Dendritic cell treated with granulocyte-macrophage colony-stimulating factor and Interleukin-4, amounts not matched to agents 40 ng/mL and 50 ng/mL, for 4 days (primary cell): Measurements from ENCODE around the gene MYO9A.

Experiments used
- H3K27ac Mint-ChIP-seq: one replicate; pipeline ENCODE4 v1.8.0; 2022; ENCODE audit warnings: mild to moderate bottlenecking, mixed read lengths
- H3K27me3 Mint-ChIP-seq: one replicate; pipeline ENCODE4 v1.8.0; 2022; ENCODE audit warnings: mild to moderate bottlenecking, mixed read lengths
- H3K36me3 Mint-ChIP-seq: one replicate; pipeline ENCODE4 v1.8.0; 2022; ENCODE audit warnings: low read depth, mixed read lengths
- H3K4me1 Mint-ChIP-seq: one replicate; pipeline ENCODE4 v1.8.0; 2022; ENCODE audit warnings: low read depth, mixed read lengths
- H3K4me3 Mint-ChIP-seq: one replicate; pipeline ENCODE4 v1.8.0; 2022; ENCODE audit warnings: mild to moderate bottlenecking, moderate library complexity, mixed read lengths
- H3K9me3 Mint-ChIP-seq: one replicate; pipeline ENCODE4 v1.8.0; 2022; ENCODE audit warnings: mixed read lengths
- intact Hi-C: fragments of 100-400 bp; cut with micrococcal nuclease; formaldehyde crosslinking; loops from one replicate; pipeline ENCODE4 v1.15.0; 2022

The MYO9A gene

DNA sequence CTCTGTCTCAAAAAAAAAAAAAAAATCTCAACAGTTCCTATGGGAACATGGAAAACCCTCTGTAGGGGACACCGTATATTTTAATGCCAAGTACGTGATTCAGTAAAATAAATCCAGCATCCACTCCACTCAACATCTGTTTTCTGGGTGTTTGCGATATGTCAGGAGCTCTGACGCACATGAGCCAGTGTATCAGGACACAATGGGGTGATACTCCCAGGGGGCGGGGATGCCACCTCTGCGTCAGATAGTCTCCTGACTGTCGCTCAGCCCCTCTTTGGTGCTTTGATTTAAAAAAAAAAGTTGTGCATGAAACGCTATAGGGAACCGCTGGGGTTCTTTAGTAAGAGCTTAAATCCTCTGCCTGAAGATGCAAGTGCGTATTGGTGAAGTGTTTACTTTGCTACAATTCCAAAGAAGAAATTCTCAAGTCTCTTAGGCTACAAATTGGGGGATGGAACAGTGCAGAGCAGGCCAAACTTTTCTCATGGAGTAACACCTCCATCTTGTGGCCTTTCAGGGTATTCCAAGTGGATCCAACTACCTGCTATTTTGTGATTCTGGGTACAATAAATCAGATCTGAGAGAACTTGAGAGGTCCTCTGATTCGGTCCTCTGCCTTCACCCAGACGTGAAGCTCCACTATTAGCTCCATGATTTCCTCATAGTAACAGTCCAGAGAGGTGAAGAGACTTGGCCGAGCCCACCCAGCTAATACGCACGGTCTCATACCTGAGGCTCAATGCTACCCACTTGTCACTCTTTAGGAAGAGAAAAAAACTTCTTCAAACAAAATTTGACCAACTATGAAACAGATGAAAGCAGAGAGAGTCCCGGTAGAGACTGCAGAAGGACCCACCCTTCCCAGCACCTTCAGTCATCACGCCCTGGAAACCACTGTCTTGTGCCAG is 316.9 kb downstream of the MYO9A start:
- no peak overlapping the region for H3K4me3 Mint-ChIP-seq
- intact Hi-C loops: loop anchor here (2.0 kb wide), 1 partner anchor 56 kb away; no protein-coding TSS in a partner anchor
- no peaks in the 10 kb centered on the region for H3K4me1 Mint-ChIP-seq
- no peaks in the 10 kb centered on the region for H3K9me3 Mint-ChIP-seq
- no peak overlapping the region for H3K27ac Mint-ChIP-seq
- H3K27me3 Mint-ChIP-seq: peaks cover 10% of the 10 kb centered on the region
- H3K36me3 Mint-ChIP-seq: no peaks in the 10 kb centered on the region

DNA sequence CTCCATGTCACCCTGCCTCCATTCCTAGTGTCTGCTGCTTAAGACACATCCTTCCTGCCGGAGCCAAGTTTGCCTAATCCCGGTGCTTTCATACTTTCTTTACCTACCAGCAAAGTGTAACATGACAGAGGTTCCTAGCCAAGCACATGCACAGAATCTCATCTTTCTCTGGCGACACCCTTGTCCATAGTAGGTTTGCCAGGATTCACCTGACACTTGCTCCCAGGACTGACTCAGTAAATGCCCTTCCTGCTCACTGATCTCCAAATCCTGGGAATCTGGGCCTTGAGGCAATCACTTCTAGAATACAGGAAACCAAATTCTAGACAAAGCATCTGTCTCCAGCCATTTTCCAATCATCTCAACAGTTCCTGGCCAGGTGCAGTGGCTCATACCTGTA is 317.8 kb downstream of the MYO9A start:
- Mint-ChIP-seq H3K4me3 (no peak overlapping the region), H3K4me1 (no peaks in the 10 kb centered on the region), H3K36me3 (no peaks in the 10 kb centered on the region), H3K27me3 (peaks cover 10% of the 10 kb centered on the region), H3K9me3 (no peaks in the 10 kb centered on the region), H3K27ac (no peak overlapping the region)
- intact Hi-C loops: loop anchor here (2.0 kb wide), 1 partner anchor 55 kb away; no protein-coding TSS in a partner anchor

DNA sequence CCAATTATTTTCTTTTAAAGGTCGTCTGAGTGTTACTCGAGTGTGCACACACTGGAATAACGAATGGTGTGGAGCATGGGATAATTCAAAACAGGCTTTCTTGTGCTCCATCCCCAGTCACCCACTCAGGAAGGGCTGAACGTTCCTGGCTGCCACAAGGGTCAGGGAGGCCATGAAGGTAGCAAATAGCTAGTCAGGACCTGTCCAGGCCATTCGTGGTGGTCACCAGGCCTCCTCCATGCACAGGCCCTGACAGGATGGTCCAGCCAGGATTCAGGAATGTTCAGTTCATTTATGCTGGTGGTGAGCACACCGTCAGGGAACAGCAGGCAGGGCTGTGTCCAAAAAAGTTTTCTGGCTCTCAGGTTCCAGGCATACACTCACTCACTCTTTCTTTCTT is 319.3 kb downstream of the MYO9A start:
- H3K4me3 Mint-ChIP-seq: no peak overlapping the region
- no peaks in the 10 kb centered on the region for H3K9me3 Mint-ChIP-seq
- H3K27me3 Mint-ChIP-seq: peaks cover 9% of the 10 kb centered on the region
- H3K36me3 Mint-ChIP-seq: no peaks in the 10 kb centered on the region
- no peak overlapping the region for H3K27ac Mint-ChIP-seq
- no peaks in the 10 kb centered on the region for H3K4me1 Mint-ChIP-seq
- intact Hi-C loops: no loop called here

DNA sequence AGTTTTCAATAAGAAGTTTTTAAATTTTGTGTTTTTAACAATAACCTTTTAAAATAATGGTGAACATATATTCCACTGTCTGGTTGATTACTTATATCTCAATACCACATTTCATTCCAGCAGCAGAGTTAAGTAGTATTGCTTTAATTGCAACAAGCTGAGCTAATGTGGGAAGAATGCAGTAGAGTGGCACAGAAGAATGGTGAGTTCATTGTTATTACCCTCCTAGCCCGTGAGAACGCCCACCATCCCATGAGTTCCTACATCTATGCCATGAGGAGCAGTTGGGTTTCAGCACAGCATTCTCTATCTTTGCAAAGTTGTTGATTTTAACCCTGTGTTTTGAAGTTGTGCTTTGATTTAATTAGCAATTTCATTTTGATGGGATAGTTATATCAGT is 325.4 kb downstream of the MYO9A start:
- peaks cover 8% of the 10 kb centered on the region for H3K27me3 Mint-ChIP-seq
- no peak overlapping the region for H3K27ac Mint-ChIP-seq
- H3K9me3 Mint-ChIP-seq: no peaks in the 10 kb centered on the region
- no peaks in the 10 kb centered on the region for H3K4me1 Mint-ChIP-seq
- no peaks in the 10 kb centered on the region for H3K36me3 Mint-ChIP-seq
- no peak overlapping the region for H3K4me3 Mint-ChIP-seq
- intact Hi-C loops: no loop called here

DNA sequence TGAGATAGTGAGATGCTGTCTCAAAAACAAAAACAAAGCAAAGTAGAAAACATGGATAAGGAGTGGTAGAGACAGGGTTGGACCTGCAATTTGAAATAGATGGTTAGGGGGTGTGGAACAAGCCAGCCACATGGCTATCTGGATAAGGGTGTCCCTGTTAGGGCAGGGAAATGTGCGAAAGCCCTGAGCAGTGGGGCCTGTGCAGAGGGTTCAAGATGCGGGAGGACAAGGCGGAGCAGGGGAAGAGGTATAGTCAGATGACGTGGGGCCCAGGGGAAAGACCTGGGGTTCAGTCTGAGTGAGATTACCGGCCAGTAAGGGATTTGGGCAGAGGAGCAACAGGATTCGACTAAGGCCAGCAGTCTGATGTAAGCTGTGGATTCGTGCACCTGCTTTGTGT is 326.0 kb downstream of the MYO9A start:
- intact Hi-C loops: no loop called here
- Mint-ChIP-seq H3K9me3 (no peaks in the 10 kb centered on the region), H3K27me3 (peaks cover 8% of the 10 kb centered on the region), H3K36me3 (no peaks in the 10 kb centered on the region), H3K4me3 (no peak overlapping the region), H3K4me1 (no peaks in the 10 kb centered on the region), H3K27ac (no peak overlapping the region)

DNA sequence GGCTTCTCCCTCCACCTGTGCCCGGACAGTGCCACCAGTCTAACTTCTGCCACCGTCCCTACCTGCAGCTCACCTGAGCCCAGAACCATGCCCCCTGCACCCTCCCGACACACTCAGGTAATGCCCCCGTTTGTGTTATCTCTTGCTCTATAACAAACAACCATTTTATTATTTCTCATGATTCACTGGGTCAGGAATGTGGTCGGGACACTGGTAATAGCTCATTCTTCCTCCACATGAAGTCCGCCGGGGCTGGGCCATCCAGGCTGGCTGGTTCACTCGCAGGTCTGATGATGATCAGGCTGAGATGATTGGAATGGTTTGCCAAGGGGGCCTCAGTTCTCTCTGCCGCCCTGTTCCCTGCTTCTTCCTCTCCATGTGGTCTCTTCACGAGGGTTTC is 327.9 kb downstream of the MYO9A start:
- no peak overlapping the region for H3K27ac Mint-ChIP-seq
- intact Hi-C loops: no loop called here
- H3K9me3 Mint-ChIP-seq: no peaks in the 10 kb centered on the region
- H3K27me3 Mint-ChIP-seq: peaks cover 6% of the 10 kb centered on the region
- no peaks in the 10 kb centered on the region for H3K36me3 Mint-ChIP-seq
- no peaks in the 10 kb centered on the region for H3K4me1 Mint-ChIP-seq
- no peak overlapping the region for H3K4me3 Mint-ChIP-seq

DNA sequence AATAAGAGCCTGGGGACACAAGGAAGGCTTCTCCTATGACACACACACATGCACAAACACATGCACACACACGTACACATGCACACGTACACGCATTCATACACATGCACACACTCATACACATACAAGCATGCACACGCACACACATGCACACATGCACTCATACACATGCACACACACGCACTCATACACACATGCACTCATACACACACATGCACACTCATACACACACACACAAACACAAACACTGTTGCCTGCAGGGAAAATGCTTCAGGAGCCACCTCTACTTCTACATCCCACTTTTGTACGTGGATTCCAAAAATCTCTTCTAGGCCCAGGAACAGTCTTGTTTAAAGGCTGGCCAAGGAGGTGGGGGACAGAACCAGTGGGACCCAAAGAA is 328.3 kb downstream of the MYO9A start:
- Mint-ChIP-seq H3K9me3 (no peaks in the 10 kb centered on the region), H3K27ac (no peak overlapping the region), H3K36me3 (no peaks in the 10 kb centered on the region), H3K27me3 (peaks cover 6% of the 10 kb centered on the region), H3K4me1 (no peaks in the 10 kb centered on the region), H3K4me3 (no peak overlapping the region)
- intact Hi-C loops: no loop called here

DNA sequence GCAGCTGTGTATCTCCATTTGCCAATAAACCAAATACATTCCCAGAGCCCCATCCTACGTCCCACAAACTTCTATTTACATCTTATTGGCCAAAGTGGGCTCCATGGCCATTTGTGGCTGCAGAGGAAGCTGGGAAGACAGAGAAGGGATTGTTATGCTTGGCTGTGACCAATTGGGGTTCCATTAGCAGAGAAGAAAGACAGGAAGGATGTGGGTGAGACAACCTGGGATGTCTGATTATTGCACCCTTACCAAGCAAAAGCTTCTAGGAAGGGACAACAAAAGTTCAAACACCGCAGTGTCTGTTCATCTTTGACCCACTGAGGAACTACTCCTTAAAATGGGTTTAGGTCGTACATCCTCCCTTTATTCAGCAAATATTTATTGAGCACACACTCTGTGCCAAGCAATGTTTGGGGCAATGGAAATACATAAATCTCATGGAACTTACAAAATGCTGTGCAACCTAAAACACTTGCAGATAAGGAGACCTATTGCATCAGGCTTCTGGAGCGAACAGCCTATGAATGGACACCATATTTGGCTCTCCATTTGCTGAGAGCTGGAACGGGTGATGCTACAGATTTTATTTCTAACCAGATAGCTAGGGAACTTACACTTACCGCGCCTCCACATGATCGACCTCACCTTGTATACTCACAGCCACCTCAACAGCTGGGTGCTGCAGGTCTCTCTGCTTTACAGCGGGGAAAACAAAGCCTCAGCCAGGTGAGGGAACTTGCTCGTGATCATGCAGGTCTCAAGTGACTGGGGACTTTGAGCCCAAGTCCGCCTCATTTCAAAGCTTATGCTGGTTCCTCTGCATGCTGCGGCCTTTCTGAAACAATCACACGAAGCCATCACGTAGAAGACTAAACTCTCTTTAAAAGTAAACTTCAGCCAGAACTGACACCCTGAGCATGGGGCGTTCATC is 329.0 kb downstream of the MYO9A start:
- no peaks in the 10 kb centered on the region for H3K36me3 Mint-ChIP-seq
- no peaks in the 10 kb centered on the region for H3K9me3 Mint-ChIP-seq
- no peak overlapping the region for H3K27ac Mint-ChIP-seq
- intact Hi-C loops: no loop called here
- no peak overlapping the region for H3K4me3 Mint-ChIP-seq
- peaks cover 6% of the 10 kb centered on the region for H3K27me3 Mint-ChIP-seq
- no peaks in the 10 kb centered on the region for H3K4me1 Mint-ChIP-seq

DNA sequence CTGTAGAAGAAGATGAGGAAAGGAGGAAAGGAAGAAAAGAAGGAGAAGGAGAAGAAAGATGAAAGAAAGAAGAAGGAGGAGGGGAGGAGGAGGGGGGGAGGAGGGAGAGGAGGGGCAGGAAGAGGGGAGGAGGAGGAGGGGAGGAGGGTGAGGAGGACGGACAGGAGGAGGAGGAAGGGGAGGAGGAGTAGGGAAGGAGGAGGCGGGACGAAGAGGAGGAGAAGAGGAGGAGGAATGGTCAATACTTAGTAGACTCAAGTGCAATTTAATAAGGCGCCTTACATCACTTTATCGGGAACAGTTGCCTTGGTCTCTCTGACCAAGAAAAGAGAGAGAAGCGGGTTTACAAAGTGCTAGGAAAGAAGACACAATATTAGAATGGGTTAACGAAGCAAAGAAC is 331.3 kb downstream of the MYO9A start:
- intact Hi-C loops: no loop called here
- Mint-ChIP-seq H3K36me3 (no peaks in the 10 kb centered on the region), H3K4me3 (no peak overlapping the region), H3K4me1 (no peaks in the 10 kb centered on the region), H3K27me3 (peaks cover 3% of the 10 kb centered on the region), H3K27ac (no peak overlapping the region), H3K9me3 (no peaks in the 10 kb centered on the region)

DNA sequence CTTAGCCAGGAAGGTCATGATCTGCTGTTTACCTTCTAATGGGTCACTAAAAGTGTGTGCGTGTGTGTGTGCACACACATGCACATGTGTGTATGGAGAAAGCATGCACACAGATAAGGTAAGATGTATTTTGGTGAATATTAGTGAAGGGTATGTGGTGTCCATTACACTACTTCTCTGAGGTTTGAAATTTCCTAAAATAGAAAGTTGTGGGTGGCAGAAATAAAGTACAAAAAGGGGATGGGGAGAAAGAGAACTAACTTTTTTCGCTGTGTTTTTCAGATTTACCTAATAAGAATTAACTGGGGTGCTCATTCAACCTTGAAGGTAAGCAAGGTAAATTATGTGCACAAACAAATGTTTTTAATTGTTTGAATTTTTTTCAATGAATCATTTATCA is 332.0 kb downstream of the MYO9A start:
- Mint-ChIP-seq H3K4me3 (no peak overlapping the region), H3K4me1 (no peaks in the 10 kb centered on the region), H3K9me3 (no peaks in the 10 kb centered on the region), H3K27me3 (peaks cover 2% of the 10 kb centered on the region), H3K36me3 (no peaks in the 10 kb centered on the region), H3K27ac (no peak overlapping the region)
- intact Hi-C loops: loop anchor here (2.0 kb wide), 1 partner anchor 371 kb away; no protein-coding TSS in a partner anchor

DNA sequence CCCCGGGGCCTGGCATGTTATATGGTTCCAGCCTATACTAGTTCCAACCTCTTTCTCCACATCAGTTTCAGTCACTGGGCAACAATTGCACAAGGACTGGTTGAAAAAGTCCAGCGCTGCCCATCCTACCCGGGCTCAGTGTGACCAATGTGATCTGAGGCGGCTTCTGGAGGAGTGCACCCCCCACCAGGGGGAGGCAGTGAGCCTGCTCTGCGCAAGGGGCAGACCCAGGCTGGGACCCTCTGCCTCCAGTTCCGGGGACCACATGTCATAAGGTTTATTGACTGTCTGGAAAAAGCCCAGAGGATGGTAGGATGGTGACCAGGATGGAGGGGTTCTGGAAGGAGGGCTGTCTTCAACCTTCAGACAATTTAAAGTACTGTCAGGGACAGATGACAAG is 333.2 kb downstream of the MYO9A start:
- Mint-ChIP-seq H3K4me3 (no peak overlapping the region), H3K9me3 (no peaks in the 10 kb centered on the region), H3K4me1 (peaks cover 7% of the 10 kb centered on the region), H3K27me3 (peaks cover 2% of the 10 kb centered on the region), H3K27ac (no peak overlapping the region), H3K36me3 (no peaks in the 10 kb centered on the region)
- intact Hi-C loops: loop anchor here (2.0 kb wide), 1 partner anchor 372 kb away; no protein-coding TSS in a partner anchor

DNA sequence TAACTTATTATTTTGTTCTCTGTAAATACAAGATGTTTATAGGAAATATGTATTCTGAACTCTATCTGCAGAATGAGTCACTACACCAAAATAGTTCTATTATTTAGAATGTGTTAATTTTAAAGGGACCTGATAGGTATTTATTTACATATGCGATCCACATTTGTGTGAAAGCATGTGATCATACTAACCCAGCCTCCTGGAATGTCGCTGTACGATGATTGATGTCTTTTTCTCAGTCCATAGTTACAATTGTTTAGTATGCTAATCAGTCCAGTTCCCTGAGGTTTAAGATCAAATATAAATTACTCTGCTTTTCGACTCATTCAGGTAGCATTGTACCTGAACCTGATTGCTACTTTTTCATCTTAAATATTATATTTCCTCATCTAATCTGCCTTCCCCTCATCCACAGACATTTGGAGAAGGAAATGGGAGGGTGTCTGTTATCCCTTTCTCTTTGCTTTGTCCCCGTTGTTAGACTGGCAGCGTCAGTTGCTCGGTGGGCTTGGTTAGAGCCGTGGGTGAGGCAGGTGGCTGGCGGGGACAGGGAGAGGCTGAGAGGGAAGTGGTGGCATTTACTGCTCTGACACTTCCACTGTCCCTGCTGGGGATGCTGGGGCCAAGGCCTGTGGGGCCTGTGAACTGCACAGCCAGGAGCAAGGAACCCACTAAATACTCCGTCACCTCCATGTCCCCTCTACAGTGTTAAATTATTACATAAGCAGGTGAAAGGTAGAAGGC is 335.4 kb downstream of the MYO9A start:
- Mint-ChIP-seq H3K4me3 (no peak overlapping the region), H3K27me3 (no peaks in the 10 kb centered on the region), H3K4me1 (peaks cover 7% of the 10 kb centered on the region), H3K27ac (no peak overlapping the region), H3K9me3 (no peaks in the 10 kb centered on the region), H3K36me3 (no peaks in the 10 kb centered on the region)
- intact Hi-C loops: no loop called here

DNA sequence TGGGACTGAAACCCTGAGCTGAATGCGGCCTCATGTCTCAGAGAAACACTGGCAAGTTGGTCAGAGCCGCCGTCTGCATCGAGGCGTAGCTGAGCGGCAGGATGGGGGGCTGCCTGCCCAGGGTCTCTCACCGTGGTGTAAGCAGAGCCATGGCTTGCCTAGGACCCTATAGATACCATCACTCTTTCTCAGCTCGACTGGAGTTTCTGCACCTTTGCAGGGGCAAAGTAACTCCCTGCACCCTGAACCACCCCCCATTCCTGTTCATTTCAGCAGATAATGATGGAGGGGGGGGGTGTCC is 336.0 kb downstream of the MYO9A start:
- Mint-ChIP-seq H3K36me3 (no peaks in the 10 kb centered on the region), H3K27ac (no peak overlapping the region), H3K4me1 (peaks cover 7% of the 10 kb centered on the region), H3K9me3 (no peaks in the 10 kb centered on the region), H3K4me3 (no peak overlapping the region), H3K27me3 (no peaks in the 10 kb centered on the region)
- intact Hi-C loops: no loop called here
